ENCODE measurements around the gene RAP1GAP2.

Gene RAP1GAP2

DNA sequence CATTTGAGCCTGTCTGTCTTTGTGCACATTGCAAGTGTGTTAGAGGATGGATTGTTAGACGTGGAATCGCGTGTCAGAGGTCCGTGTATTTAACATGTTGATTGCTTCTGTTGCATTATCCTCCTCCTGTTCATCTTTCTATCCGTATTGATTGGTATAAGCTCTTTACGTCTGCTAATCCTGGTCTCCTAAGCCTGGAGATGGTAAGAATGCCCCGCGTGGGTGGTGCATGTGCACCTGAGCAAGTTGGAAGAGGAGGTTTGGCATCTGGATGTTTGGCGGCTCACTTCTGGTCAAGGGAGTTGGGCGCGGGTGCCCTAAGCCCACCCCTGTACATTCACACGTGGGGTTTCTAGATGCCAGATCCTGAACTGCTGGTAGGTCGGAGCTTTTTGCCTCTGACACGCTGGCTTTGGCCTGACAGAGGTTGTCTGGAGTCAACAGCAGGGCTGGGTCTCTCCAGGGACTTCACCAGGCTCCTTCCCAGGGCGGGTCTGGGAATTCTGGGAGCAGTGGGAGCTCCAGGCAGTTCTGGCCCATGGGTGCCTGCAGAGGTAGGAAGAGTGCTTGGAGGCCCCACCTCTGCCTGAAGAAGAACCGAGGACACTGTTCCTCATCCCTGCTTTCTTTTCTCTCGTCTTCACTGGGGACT lies 159.8 kb downstream of the RAP1GAP2 start:
- in situ Hi-C loops (cut with MboI; ENCODE audit: low sequenced_read_pairs, unreplicated experiment) = no loop called here
- TF ChIP-seq CTCF (IDR thresholded peaks at IDR 0.05; ENCODE audit: borderline replicate concordance, control extremely low read depth, extremely low read depth, insufficient read depth, missing control alignments) = no peak
- DNase-seq (ENCODE audit: low spot score) = no peak

DNA sequence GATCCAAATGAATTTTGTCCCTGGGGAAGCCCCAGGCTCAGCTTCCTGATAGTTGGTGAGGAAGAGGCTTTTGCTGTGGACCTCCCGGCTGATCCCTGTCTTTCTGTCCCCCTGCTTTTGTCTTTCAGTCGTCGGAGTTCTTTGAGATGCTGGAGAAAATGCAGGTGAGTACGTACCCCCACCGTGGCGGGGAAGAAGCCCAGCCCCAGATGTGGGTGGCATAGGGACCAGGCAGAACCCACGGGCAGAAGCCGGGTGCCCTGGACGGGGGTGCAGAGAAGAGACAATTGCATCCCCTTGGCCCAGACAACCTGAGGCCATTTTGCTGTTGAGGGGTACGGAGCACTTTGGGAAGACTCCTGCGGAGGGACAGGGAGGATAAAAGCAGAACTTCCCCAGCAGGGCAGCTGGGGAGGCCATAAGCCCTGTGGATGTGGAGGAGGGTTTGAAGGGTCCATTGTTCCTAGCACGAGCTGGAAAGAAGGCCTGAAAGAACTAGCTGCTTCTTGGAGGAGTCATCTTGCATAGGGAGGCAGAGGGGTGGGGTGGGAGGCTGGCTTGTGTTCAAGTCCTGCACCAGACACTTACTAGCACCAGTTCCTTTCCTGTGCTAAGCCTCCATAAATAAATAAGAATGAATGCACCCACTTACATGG lies 161.5 kb downstream of the RAP1GAP2 start:
- in situ Hi-C loops (cut with MboI; ENCODE audit: low sequenced_read_pairs, unreplicated experiment) = no loop called here
- no peak for TF ChIP-seq CTCF (IDR thresholded peaks at IDR 0.05; ENCODE audit: borderline replicate concordance, control extremely low read depth, extremely low read depth, insufficient read depth, missing control alignments)
- no peak for DNase-seq (ENCODE audit: low spot score)

GRCh38 chr17:2958706-2959222 lies 162.5 kb downstream of the RAP1GAP2 start:
- DNase-seq (ENCODE audit: low spot score) = no peak
- no peak for TF ChIP-seq CTCF (IDR thresholded peaks at IDR 0.05; ENCODE audit: borderline replicate concordance, control extremely low read depth, extremely low read depth, insufficient read depth, missing control alignments)
- in situ Hi-C loops (cut with MboI; ENCODE audit: low sequenced_read_pairs, unreplicated experiment) = no loop called here

GRCh38 chr17:2959371-2960130 lies 163.3 kb downstream of the RAP1GAP2 start:
- in situ Hi-C loops (cut with MboI; ENCODE audit: low sequenced_read_pairs, unreplicated experiment) = no loop called here
- no peak for DNase-seq (ENCODE audit: low spot score)
- TF ChIP-seq CTCF (IDR thresholded peaks at IDR 0.05; ENCODE audit: borderline replicate concordance, control extremely low read depth, extremely low read depth, insufficient read depth, missing control alignments) = no peak

GRCh38 chr17:2961446-2961845 lies 165.2 kb downstream of the RAP1GAP2 start:
- no peak for DNase-seq (ENCODE audit: low spot score)
- in situ Hi-C loops (cut with MboI; ENCODE audit: low sequenced_read_pairs, unreplicated experiment) = no loop called here
- no peak for TF ChIP-seq CTCF (IDR thresholded peaks at IDR 0.05; ENCODE audit: borderline replicate concordance, control extremely low read depth, extremely low read depth, insufficient read depth, missing control alignments)

DNA sequence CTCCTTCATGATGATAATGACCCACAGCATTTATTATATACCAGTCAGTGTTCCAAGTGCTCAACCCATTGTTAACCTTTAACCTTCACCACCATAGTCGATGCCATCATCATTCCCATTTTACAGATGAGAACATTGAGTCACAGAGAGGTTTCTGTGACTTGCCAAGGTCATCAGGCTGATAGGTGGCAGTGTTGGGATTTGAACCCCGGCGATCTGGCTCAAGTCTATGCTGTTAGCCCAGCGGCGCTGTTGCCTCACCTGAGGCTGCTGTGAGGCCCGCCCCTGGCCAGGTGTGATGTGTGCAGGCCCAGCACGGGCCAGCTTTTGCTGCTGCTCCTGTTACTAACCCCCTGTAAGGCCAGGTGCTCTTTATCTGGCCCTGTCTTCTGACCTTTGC lies 166.0 kb downstream of the RAP1GAP2 start:
- DNase-seq (ENCODE audit: low spot score) = no peak
- no peak for TF ChIP-seq CTCF (IDR thresholded peaks at IDR 0.05; ENCODE audit: borderline replicate concordance, control extremely low read depth, extremely low read depth, insufficient read depth, missing control alignments)
- in situ Hi-C loops (cut with MboI; ENCODE audit: low sequenced_read_pairs, unreplicated experiment) = no loop called here
